Measurements from ENCODE around the gene GIGYF1.
"Not testable (repeated sequence)": the region's sequence is repeated elsewhere in the genome, so short reads cannot be mapped to it uniquely, and the experiment has no call there.

The GIGYF1 gene

DNA sequence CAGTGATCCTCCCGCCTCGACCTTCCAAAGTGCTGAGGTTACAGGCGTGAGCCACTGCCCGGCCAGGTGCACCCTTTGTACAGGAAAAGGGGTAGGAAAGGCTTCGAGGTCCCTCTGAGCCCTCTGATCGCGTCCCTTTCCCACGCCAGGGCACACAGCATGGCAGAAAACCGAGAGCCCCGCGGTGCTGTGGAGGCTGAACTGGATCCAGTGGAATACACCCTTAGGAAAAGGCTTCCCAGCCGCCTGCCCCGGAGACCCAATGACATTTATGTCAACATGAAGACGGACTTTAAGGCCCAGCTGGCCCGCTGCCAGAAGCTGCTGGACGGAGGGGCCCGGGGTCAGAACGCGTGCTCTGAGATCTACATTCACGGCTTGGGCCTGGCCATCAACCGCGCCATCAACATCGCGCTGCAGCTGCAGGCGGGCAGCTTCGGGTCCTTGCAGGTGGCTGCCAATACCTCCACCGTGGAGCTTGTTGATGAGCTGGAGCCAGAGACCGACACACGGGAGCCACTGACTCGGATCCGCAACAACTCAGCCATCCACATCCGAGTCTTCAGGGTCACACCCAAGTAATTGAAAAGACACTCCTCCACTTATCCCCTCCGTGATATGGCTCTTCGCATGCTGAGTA is 12.7 kb upstream of the GIGYF1 start:
- DNase-seq (ENCODE audit: low read depth in 2 of 2): no peak

DNA sequence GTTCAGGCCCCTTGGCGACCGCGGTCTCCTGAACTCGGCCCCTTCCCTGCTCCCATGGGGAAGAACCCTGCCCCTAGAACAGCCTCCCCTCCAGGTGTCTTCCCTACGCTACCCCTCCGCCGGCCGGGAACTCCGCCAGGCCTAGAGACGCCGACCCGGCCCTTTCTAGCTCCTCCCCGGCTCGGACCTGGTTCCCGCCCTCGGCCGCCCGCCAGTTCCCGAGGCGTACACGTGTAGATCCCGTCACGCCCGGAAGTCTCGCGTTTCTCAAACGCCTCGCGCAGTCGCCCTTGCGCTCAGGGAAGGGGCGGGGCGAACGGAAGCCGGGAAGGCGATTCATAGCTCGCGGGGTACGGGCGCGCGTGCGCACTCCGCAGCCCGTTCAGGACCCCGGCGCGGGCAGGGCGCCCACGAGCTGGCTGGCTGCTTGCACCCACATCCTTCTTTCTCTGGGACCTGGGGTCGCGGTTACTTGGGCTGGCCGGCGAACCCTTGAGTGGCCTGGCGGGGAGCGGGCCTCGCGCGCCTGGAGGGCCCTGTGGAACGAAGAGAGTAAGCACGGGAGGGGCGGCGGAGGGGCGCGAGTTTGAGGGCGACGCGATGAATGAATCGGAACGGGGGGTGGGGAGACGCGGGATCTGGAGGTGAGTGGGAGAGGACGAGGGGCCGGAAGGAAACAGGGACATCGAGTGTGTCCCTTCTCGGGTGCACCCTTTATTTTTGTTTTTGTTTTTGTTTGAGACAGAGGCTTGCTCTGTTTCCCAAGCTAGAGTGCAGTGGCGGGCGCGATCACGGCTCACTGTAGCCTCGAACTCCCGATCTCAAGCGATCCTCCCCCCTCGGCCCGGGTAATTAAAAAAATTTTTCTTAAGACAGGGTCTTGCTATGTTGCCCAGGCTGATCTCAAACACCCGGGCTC is 12.0 kb upstream of the GIGYF1 start, which contains the start of gene POP7:
Gene POP7, plus strand, starts transcription at position 369 of the 919 bp plus-strand sequence. CDS start 710 bp downstream, outside the sequence.
- DNase-seq (ENCODE audit: low read depth in 2 of 2): peak; percentile 99

GRCh38 chr7:100705320-100705752 is 11.3 kb upstream of the GIGYF1 start:
- DNase-seq (ENCODE audit: low read depth in 2 of 2): peak; percentile 64 to 81

- DNase-seq (ENCODE audit: low read depth in 2 of 2): not testable (repeated sequence)
Observed at GRCh38 chr7:100701089-100701488, 7.0 kb upstream of the GIGYF1 start.

DNA sequence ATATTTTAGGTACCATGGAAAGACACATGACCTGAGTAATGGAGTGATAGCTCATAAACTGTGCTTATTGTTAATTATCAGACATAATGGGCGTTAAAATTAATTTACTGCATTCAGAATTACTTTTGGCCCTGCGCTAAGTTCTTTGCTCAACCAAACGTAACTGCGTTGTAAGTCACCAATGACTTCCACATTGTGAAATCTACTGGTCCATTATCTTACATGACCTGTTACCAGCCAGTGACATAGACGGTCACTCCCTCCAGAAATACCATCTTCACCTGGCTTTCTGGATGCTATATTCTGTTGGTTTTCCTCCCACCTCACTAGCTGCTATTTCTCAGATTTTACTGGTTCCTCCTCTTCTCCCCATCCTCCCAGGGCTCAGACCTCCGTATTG is 5.0 kb upstream of the GIGYF1 start:
- no peak for DNase-seq (ENCODE audit: low read depth in 2 of 2)

GRCh38 chr7:100696123-100696521 is 2.1 kb upstream of the GIGYF1 start:
- no peak for DNase-seq (ENCODE audit: low read depth in 2 of 2)

GRCh38 chr7:100693312-100694097 is 545 bp downstream of the GIGYF1 start:
- no peak for DNase-seq (ENCODE audit: low read depth in 2 of 2)

GRCh38 chr7:100692578-100692961 is 1.5 kb downstream of the GIGYF1 start:
- no peak for DNase-seq (ENCODE audit: low read depth in 2 of 2)

DNA sequence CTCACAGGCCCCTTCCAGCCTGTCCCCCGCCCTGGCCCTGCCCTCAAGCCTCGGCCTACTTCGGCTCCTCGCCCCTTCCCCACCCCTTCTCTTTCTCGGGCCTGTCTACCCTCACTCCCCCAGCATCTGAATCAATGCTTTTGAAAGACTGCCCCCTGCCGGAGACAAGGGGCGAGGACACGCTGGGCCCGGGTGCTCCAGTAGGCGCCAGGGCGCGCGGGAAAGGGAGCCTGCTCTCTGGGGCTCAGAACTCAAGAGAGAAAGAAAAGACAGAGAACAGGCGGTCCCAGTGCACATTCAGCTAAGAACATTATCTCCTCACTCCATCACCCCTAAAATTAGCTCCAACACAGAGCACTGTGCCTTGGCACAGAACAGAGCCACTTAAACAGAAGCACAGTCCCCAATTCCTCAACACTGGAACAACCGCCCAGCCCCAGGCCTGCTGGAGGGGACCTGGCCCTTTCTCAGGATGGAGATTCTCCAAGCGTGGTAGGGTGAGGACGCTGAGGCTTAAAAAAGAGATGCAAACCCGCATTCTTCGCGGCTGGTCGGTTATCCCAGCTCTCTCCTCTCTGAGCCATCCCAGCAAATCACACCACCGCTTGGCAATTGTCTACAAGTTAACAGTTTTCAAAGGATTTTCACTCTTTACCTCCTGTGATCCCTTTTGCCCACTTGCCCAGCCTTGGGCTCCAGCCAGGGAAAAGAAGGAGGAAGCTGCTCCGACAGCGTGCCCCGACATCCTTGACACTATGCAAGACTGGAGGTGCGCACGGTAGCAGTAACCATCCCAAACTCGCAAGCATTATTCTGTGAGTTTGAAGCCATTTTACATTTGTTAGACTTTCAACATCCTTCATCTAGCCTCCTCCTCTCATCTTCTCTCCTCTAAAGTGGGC is 2.1 kb downstream of the GIGYF1 start:
- peak; percentile 68 to 78 for DNase-seq (ENCODE audit: low read depth in 2 of 2)

DNA sequence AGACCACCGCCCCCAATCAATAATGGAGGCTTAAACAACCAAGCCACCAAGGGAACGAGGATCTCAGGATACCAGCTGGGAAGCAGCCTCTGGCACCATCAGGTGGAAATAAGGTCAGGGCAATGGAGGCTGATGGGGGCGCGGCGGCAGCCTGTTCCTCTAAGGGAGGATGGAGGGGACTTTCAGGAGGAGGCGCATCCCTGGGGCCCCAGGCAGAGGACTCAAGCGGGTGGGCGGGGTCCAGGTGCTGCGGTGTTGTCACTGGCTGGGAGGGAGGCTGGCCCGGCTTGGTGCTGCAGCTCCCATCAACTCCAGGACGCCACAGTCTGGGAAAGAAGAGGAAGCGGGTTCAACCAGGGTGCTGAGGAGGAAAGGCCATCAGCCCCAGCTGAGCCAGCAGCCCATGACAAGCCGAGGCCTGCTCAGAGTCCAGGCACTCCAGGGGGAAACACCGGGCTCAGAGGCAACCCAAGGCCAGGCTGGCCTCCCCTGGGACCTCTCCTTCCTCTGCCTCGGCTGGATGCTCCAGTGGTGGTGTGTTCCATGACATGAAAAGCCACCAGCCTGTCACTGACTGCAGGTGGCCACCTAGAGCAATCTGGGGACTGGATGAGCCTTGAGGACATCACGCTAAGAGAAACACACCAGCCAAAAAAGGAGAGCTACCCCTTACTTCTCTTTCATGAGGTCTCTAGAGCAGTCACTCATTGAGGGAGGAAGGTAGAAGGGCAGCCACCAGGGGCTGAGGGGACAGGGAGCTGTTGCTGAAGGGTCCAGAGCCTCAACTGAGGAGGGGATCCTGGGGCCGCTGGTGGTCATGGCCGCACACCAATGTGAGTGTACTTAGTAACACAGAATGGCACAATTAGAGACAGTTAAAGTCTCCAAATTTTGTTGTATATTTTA is 4.6 kb downstream of the GIGYF1 start:
- DNase-seq (ENCODE audit: low read depth in 2 of 2): no peak

GRCh38 chr7:100688326-100688860 is 5.7 kb downstream of the GIGYF1 start:
- no peak for DNase-seq (ENCODE audit: low read depth in 2 of 2)

DNA sequence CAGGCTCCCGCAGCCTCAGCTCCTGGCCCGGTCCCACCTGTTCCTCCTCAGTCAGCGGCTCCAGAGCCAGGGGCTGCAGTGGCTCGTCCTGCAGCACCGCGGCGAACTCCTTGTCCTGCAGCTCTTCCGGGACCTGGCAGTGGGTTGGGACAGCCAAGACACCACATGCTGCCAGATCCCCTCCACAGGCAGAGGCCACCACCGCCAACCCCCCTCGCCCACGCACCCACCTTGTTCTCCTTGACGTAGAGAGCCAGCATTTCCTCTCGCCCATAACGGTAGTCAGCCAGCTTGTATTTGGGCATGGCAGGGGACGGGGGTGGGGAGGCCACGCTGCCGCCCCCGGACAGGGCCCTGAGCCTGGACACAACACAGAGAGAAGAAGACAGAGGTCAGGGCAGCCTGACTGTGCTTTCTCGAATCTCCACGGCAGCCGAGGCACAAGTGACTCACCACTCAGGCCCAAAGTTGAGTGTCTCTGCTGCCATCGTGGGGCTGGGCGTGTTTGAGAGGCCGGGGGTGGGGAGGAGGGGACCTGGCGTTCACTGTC is 6.2 kb downstream of the GIGYF1 start:
- DNase-seq (ENCODE audit: low read depth in 2 of 2): no peak

DNA sequence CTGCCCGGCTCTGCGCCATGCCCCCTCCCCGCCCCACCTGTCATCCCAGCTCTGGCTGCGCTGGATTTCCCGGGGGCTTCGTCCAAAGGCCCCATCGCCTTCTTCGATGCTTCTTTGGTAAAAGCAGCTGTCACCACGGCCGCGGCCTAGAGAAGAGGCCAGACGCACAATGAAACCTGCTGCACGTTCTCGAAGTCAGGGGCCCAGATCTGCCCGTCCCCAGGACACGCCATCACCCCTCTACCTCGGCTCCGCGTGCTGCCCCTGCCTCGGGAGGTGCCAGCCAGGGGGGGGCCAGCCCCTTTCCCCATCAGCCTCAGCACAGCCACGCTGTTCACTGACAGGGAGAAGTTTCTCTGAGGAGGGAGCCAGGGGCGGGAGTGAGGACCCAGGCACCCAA is 6.8 kb downstream of the GIGYF1 start:
- DNase-seq (ENCODE audit: low read depth in 2 of 2): no peak

- DNase-seq (ENCODE audit: low read depth in 2 of 2): no peak
Observed at GRCh38 chr7:100686822-100687211, 7.2 kb downstream of the GIGYF1 start.

DNA sequence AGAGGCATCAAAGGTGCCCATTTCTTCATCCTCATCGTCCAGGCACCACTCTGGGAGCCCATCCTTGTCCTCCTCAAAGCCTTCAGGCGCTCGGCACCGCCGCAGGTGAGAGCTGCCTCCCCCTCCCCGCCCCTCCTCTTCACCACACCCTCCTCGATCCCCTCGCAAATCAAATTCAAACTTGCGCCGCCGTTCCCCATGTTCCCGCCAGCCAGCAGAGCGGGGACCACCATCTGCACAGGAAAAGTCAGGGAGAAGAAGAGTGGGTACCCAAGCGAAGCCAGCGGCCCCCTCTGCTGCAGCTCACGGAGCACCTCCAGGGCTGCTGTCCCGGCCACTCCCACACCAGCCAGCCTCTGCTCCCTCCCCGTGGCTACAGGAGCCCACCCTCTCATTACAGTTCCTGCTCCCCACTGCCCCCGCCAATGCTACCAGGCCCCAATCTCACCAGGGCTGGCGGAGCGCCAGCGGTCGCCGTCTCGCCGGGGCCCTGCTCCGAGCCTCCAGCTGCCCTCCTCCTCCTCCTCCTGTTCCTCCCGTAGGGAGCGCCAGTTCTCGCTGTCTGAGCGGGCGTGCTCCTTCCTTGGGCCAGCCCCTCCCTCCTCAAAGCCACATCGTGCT is 7.7 kb downstream of the GIGYF1 start:
- no peak for DNase-seq (ENCODE audit: low read depth in 2 of 2)

DNA sequence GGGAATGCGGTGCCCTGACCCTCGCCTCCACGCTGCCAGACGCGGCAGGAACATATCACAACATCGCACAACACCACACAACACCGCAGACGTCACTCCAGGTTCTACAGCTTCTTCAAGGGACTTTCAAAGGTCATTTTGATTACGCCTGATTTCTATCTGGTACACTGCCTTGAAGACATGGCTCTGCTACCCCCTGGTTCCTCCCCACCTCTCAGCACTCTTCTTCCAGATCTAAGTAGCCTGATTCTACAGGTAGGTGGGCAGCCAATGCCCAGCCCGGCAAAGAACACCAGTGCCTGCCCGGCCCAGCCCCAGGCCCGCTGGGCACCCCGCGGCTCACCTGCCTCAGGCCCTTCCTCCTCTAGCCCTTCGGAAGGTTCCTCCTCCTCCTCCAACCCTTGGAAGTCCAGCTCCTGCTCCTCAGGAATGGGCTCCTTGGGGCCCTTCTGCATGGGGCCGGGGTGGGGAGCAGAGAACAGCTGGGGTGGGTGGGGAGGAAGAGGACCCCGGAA is 8.4 kb downstream of the GIGYF1 start:
- no peak for DNase-seq (ENCODE audit: low read depth in 2 of 2)

DNA sequence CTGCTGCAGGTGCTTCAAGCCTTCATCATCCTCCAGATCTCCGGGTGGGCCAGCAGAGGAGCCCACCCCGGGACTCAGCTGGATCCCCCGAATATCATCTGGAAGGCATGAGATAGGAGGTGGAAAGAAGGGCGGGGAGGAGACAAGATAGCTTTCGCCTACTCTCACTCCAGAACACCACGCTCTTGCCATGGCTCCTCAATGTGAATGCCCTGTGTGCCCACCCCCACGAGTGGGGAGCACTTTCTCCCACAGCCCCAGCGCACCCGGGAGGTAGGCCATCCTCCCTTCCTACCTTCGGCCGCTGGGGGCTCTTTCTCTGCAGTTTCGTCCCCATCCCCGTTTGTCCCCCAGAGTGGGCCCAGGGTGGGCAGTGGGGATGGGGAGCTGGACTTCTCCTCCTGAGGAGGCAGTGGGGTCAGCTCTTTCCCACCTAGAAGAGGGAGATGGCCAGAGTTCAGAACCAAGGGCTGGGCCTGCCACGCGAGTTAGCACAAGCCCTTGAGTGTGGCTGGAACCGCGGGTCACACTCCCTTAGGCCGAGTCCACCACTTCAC is 8.9 kb downstream of the GIGYF1 start:
- no peak for DNase-seq (ENCODE audit: low read depth in 2 of 2)

GRCh38 chr7:100684534-100685042 is 9.5 kb downstream of the GIGYF1 start:
- no peak for DNase-seq (ENCODE audit: low read depth in 2 of 2)
